Endothelial cell of umbilical vein (primary cell): ENCODE measurements around the gene C1orf216.

Source experiments
- CTCF ChIP-seq, 2 donors: IDR thresholded peaks; 1 replicate in 1 of 2; 2 replicates in 1 of 2; pipeline ENCODE4 v1.5.1; 2011; ENCODE audit warnings: low read length in 2 of 2, mild to moderate bottlenecking in 2 of 2, moderate library complexity in 2 of 2, control low read depth in 1 of 2, inconsistent platforms in 1 of 2, low read depth in 1 of 2; ENCODE audit not compliant: insufficient read depth in 1 of 2; ENCODE audit errors: extremely low read depth in 1 of 2
- EZH2 ChIP-seq: IDR thresholded peaks from 2 replicates; pipeline ENCODE4 v1.6.1; 2012; ENCODE audit warnings: borderline replicate concordance, low read depth, mild to moderate bottlenecking, moderate library complexity, low read length, inconsistent platforms; ENCODE audit not compliant: severe bottlenecking
- POLR2A ChIP-seq: IDR thresholded peaks from 2 replicates; pipeline ENCODE4 v1.6.1; 2012; ENCODE audit warnings: low read depth, mild to moderate bottlenecking, control low read depth, low read length

- TF ChIP-seq CTCF (IDR thresholded peaks at IDR 0.05; ENCODE audit: extremely low read depth in 1 of 2, insufficient read depth in 1 of 2, low read depth in 1 of 2, low read length in 2 of 2) = no peak
- no peak for TF ChIP-seq POLR2A
- no peak for TF ChIP-seq EZH2
These were observed 46.6 kb downstream of the C1orf216 start for GRCh38 chr1:35672116-35672515.
